GM12865 (cell line): ENCODE data around the gene CABLES1.

Source experiments
- DNase-seq: peaks from one replicate; pipeline ENCODE4 v3.0.0; 2010; ENCODE audit warnings: low read depth
- H3K4me3 ChIP-seq: 2 replicates; pipeline ENCODE4 v1.5.1; 2011; ENCODE audit warnings: mild to moderate bottlenecking, low read depth, low read length, control low read depth
- CTCF ChIP-seq: IDR thresholded peaks from 2 replicates; pipeline ENCODE4 v1.5.1; 2011; ENCODE audit warnings: low read length, control low read depth, low read depth, inconsistent platforms; ENCODE audit not compliant: insufficient read depth; ENCODE audit errors: missing control alignments

CABLES1 gene

GRCh38 chr18:23137097-23137635, 1.9 kb downstream of the CABLES1 start:
- H3K4me3 ChIP-seq, result peak overlapping the region; percentile 91
- DNase-seq, result peak; percentile 45
- no peak for TF ChIP-seq CTCF

DNA sequence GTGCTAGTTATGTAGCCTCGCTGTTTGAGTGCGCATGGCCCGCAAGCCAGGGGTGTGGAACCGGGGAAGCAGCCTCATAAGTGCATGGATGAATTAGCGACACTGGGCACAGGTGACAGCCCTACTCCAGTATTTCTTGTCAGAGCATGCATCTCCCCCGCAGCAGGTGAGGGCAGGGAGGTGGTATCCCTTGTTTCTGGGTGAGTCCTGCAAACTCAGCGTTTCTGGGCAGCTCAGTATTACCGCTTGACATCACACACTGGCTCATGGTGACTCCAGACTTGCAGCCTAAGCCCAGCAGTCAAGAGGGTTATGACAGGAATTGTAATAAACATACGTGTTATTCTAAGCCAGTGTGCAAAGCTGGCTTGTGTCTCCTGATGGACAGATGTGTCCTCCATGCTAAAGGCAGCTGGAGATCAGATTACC, 2.5 kb downstream of the CABLES1 start:
- H3K4me3 ChIP-seq, result peak overlapping the region; percentile 91
- TF ChIP-seq CTCF, result no peak
- no peak for DNase-seq

DNA sequence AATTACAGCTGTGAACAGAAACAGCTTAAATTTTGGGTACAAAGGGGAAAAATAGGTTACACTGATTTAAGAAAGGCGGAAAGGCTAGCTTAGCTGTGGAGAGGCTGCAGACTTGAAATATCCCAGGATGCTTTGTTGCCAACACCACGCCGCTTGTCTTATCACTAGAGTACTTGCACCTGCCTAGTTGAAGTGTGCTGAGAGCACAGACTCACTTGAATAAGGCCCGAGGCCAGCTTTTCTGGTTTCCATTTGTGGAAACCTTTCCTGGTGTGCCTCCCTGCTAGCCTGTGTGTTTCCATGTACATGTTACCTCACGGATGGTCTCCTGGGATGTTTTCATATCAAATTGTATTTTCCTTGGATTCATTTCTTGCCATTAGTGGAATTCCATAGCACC, 3.2 kb downstream of the CABLES1 start:
- H3K4me3 ChIP-seq, result no peak overlapping the region
- no peak for DNase-seq
- no peak for TF ChIP-seq CTCF

DNA sequence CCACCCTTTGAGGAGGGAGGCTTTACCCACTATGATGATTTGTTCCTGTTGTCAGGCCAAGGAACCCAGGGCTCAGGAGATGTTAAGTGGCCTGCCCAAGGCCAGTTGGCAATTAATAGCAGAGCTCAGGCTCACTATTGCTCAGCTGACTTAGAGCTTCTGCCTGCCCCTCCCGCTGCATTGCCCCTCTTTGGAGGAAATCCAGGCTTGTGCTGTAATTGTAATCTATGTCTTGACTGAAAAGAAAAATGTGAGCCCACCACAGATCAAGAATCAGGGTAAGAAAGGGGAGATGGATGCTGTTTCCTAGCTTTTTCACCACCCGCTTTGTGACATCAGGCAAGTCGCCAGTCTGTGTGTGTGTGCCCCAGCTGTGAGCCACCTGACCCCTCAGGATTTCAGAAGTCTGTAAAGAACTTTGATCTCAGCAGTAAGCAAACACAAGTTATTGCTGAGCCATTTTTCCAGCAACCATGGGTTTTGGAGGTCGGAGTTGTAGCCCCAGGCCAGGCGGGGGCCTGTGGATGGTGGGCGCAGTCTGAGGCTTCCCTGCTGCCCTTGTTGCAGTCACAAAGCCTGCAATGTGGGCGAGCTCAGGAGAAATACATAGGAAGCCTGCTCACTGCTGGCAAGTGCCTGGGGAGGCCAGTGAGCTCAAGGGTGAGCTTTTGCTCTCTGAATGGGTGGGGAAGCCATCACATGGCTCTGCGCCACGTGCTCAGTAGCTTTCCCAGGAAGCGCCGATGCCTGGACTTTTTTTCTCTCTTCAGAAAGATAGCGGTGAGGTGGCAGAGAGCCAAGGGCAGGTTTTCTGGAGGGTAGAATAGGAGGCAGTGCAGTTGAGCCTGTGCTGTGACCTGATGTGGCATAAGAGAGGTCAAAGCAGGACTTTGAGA, 6.1 kb downstream of the CABLES1 start:
- no peak for TF ChIP-seq CTCF
- DNase-seq, result no peak
- no peak overlapping the region for H3K4me3 ChIP-seq

DNA sequence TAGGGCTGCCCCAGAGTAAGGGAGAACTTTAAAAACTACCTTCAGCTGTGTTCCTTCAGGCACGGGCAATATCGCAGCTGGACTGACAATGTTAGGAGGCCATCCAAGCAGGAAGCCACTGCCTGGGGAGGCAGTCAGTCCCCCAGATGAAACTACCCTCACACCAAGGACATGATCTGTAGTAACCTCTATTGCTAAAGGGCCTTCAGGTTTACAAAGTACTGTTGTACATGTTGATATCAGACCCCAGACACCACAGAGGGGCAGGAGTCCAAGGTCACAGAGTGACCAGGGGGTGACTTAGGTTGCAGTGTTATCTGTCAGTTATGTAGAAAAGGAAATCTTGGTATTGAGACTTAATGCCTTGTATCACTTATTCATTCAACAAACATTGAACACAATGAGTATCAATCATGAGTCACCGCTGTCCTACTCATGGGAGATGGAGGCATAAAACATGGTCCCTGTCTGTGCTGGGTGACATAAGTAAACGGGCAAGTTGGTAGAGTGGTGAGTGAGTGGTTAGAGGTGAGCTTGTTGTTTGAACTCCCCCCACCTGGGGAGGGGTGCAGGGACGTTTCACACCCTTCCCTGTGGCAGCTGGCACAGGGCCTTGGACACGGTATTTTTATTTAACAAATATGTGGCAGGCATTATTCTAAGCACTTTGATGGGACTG, 7.1 kb downstream of the CABLES1 start:
- no peak for TF ChIP-seq CTCF
- no peak for DNase-seq
- H3K4me3 ChIP-seq, result no peak overlapping the region

GRCh38 chr18:23143016-23143814, 7.9 kb downstream of the CABLES1 start:
- no peak overlapping the region for H3K4me3 ChIP-seq
- TF ChIP-seq CTCF, result no peak
- DNase-seq, result peak; percentile 22
